Hematopoietic multipotent progenitor cell (in vitro differentiated cells): Measurements from ENCODE around the gene RUNX2. TPM values are rescaled to one million over a fixed set of nuclear protein-coding genes. Genes with fewer than 3 reads are reported as not detected.

Experiments used
- DNase-seq, 3 donors: peaks; one replicate each; pipeline ENCODE4 v3.0.0-alpha.2; 2011 to 2015; ENCODE audit warnings: low read depth in 2 of 3, low spot score in 2 of 3
- total RNA-seq: library from RNA; depleted of rRNA; stranded (reverse); fragments of >200 nt; gene quantifications from one replicate; pipeline ENCODE4 v1.2.3, GENCODE V29; 2012

Gene RUNX2
- total RNA-seq, 1 donor = 26.1 TPM

GRCh38 chr6:45430590-45431202 is 102.6 kb downstream of the RUNX2 start:
- no peak for DNase-seq

- no peak for DNase-seq
These were observed 103.4 kb downstream of the RUNX2 start for GRCh38 chr6:45431317-45432065.

GRCh38 chr6:45432977-45433376 is 104.8 kb downstream of the RUNX2 start:
- DNase-seq = peak in 1 of 3 donors; percentile 51

- DNase-seq = no peak
These were observed 105.6 kb downstream of the RUNX2 start for GRCh38 chr6:45433533-45434380.

GRCh38 chr6:45434381-45434700 is 106.2 kb downstream of the RUNX2 start:
- DNase-seq = peak in 1 of 3 donors; percentile 52

- peak in 2 of 3 donors; percentile 67 to 75 for DNase-seq
These were observed 108.7 kb downstream of the RUNX2 start for GRCh38 chr6:45436544-45437438.

GRCh38 chr6:45437439-45437815 is 109.3 kb downstream of the RUNX2 start:
- DNase-seq = no peak

GRCh38 chr6:45438151-45438550 is 110.0 kb downstream of the RUNX2 start:
- no peak for DNase-seq

GRCh38 chr6:45438849-45439406 is 110.8 kb downstream of the RUNX2 start:
- peak in 1 of 3 donors; percentile 30 for DNase-seq

GRCh38 chr6:45439459-45439858 is 111.3 kb downstream of the RUNX2 start:
- no peak for DNase-seq

GRCh38 chr6:45439861-45440388 is 111.8 kb downstream of the RUNX2 start:
- DNase-seq = no peak

- no peak for DNase-seq
These were observed 113.8 kb downstream of the RUNX2 start for GRCh38 chr6:45441851-45442453.

GRCh38 chr6:45442716-45443115 is 114.6 kb downstream of the RUNX2 start:
- no peak for DNase-seq

GRCh38 chr6:45445364-45445748 is 117.2 kb downstream of the RUNX2 start:
- DNase-seq = no peak

- DNase-seq = peak in 2 of 3 donors; percentile 92 to 96
These were observed 117.8 kb downstream of the RUNX2 start for GRCh38 chr6:45445749-45446549.

GRCh38 chr6:45447005-45447404 is 118.9 kb downstream of the RUNX2 start:
- no peak for DNase-seq

- DNase-seq = no peak
These were observed 119.6 kb downstream of the RUNX2 start for GRCh38 chr6:45447716-45448115.

GRCh38 chr6:45448417-45449389 is 120.6 kb downstream of the RUNX2 start:
- no peak for DNase-seq
